Vagina (tissue), 2 donors: ENCODE data around the gene TWIST2.

ENCODE experiments used
- POLR2A ChIP-seq, 2 donors: fragments of 450-650 bp; IDR thresholded peaks; one replicate each; pipeline ENCODE4 v1.6.1; 2017; ENCODE audit warnings: antibody characterized with exemption in 2 of 2, mild to moderate bottlenecking in 2 of 2, moderate library complexity in 2 of 2
- TF ChIP-seq, protein P1 (sequence below), 3 experiments: fragments of 450-650 bp in 2 of 3; fragments of 200-600 bp in 1 of 3; sonication (generic) in 1 of 3; IDR thresholded peaks; one replicate each; pipeline ENCODE4 v1.5.1; 2017 to 2019; ENCODE audit warnings: antibody characterized with exemption in 3 of 3, mild to moderate bottlenecking in 2 of 3, moderate library complexity in 2 of 3

DNA sequence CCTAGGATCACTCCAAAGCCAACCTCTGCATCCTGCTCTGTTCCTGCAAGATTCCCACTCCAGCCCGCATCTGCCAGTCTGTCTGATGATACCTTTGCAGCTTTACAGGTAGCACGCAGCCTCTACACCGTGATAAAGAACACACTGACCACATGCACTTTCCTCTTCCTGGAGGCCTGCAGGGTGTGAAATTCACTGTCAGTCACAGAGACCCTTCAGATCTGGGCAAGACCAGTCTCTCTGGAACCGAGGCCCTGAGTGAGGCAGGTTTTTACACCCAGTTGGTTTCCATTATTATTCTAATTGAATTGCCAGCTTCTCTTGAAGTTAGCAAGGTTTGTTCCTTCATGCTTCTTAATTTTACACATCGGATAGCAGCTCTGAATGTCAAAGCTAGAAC is 30.5 kb upstream of the TWIST2 start:
- no peak for TF ChIP-seq POLR2A (IDR thresholded peaks at IDR 0.05)
- TF ChIP-seq, protein P1, sequence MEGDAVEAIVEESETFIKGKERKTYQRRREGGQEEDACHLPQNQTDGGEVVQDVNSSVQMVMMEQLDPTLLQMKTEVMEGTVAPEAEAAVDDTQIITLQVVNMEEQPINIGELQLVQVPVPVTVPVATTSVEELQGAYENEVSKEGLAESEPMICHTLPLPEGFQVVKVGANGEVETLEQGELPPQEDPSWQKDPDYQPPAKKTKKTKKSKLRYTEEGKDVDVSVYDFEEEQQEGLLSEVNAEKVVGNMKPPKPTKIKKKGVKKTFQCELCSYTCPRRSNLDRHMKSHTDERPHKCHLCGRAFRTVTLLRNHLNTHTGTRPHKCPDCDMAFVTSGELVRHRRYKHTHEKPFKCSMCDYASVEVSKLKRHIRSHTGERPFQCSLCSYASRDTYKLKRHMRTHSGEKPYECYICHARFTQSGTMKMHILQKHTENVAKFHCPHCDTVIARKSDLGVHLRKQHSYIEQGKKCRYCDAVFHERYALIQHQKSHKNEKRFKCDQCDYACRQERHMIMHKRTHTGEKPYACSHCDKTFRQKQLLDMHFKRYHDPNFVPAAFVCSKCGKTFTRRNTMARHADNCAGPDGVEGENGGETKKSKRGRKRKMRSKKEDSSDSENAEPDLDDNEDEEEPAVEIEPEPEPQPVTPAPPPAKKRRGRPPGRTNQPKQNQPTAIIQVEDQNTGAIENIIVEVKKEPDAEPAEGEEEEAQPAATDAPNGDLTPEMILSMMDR (IDR thresholded peaks at IDR 0.05), result no peak
